NT2/D1 (cell line): Measurements from ENCODE around the gene SHB.

ENCODE experiments used
- SUZ12 ChIP-seq: IDR thresholded peaks from 2 replicates; pipeline ENCODE4 v1.6.1; 2011; ENCODE audit not compliant: insufficient read length, insufficient read depth; ENCODE audit errors: extremely low read depth
- YY1 ChIP-seq: IDR thresholded peaks from 2 replicates; pipeline ENCODE4 v1.6.1; 2011; ENCODE audit not compliant: insufficient read length, insufficient read depth

- TF ChIP-seq YY1 (no peak), SUZ12 (no peak)
These were observed 104.3 kb downstream of the SHB start for GRCh38 chr9:37964740-37965081.
